HG02623 (cell line): ENCODE results near the gene ABCG2.

Experiments
- ATAC-seq: cut with Tn5 transposase; IDR thresholded peaks from one replicate; pipeline ENCODE4 v1.9.1; 2021; ENCODE audit warnings: moderate library complexity; ENCODE audit not compliant: unreplicated experiment

ABCG2 gene

DNA sequence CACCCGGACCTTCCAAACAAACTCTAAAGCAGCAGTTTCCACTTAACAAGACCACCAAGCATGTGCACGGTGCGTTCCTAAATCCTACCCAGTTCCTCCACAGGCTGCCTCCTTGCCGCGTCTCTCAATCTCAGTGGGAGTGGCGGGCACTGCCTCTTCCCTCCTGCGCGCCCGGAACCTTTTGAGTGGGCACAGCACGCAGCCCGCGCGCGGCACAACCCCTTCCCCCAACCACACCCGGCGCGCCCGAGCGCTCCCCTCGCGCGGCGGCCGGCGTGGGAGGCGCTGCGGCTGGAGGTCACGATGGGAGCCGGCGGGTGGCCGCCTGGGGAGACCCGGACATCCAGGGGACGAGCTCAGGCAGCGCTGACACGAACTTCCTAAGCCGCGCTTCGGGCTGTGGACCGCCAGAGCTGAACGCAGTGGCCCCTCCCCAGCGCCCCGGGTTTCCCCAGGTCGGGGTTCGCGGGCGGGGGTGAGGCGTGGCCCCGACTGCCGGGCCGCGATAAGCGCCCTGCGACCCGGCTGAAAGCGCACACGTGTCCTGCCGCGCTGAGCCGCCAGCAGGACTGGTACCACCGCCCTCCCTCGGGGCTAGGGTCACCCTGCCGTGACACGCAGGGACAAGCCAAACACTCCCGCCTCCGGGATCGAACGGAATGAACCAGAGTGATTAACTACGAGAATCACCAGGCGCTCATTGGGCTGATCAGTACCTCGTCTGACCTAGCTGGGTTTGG, at the start of gene ABCG2:
ABCG2 (minus strand) TSS at position 151 of the 740 bp plus-strand sequence. CDS start 18,644 bp downstream, outside the sequence.
- peak; percentile 61 for ATAC-seq

- no peak for ATAC-seq
Measured at GRCh38 chr4:88208156-88208555, 49.7 kb upstream of the ABCG2 start.

GRCh38 chr4:88207171-88207570, 48.7 kb upstream of the ABCG2 start:
- ATAC-seq = no peak

DNA sequence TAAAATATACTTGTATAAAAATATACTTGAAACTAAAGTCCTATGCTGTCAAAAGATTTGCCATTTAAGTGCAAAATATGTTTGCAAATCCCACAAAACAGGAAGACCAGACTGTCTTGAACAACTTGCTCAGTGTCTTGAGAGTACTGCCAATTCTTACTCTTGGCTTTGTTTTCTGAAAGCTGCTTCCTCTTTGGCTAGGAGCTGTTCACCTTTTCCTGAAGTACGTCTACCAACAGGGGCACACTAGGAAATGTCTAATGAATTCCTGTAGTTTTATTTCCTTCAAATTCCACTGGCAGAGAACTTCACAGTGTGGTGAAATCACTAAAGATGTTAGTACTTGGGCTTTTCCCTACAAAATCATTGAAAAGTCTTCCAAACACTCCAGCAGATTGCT, 46.4 kb upstream of the ABCG2 start:
- ATAC-seq = no peak

- no peak for ATAC-seq
Measured at GRCh38 chr4:88202443-88202842, 44.0 kb upstream of the ABCG2 start.

DNA sequence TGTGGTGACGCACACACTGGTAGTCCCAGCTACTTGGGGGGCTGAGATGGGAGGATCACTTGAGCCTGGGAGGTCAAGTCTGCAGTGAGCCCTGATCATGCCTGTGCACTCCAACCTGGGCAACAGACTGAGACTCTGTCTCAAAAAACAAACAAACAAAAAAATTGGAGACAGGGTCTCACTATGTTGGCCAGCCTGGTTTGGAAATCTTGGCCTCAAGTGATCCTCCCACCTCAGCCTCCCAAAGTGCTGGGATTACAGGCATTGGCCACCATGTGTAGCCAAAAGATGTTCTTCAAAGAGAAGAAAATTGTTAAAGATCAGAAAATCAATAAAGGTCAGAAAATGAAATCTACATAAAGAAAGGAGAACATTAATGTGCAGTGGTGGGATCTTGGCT, 41.7 kb upstream of the ABCG2 start:
- no peak for ATAC-seq

GRCh38 chr4:88196523-88197185, 38.2 kb upstream of the ABCG2 start:
- no peak for ATAC-seq

- ATAC-seq = no peak
Measured at GRCh38 chr4:88196013-88196365, 37.5 kb upstream of the ABCG2 start.

DNA sequence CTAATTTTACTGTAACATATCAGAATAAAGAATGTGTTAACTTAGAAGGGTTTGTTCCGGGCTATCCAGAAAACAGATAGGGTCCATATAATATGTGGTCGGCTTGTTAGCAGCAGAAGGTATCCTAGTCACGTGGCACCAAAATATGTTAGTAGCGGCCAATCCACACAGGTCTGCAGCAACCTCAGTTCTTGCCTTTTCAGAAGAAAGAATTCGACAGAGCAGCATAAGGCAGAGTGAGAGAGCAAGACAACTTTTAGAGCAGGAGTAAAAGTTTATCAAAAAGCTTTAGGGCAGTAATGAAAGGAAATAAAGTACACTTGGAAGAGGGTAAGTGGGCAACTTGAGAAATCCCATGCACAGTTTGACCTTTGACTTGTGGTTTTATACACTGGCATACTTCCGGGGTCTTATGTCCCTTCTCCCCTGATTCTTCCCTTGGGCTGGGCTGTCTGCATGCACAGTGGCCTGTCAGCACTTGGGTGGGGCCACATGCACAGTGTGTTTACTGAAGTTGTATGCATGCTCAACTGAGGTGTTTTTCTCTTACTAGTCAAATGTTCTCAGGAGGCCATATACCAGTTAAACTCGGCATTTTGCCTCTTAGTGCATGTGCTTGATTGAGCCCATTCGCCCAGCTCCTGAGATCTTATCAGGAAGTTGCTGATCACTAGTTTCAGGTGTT, 37.0 kb upstream of the ABCG2 start:
- ATAC-seq = no peak

DNA sequence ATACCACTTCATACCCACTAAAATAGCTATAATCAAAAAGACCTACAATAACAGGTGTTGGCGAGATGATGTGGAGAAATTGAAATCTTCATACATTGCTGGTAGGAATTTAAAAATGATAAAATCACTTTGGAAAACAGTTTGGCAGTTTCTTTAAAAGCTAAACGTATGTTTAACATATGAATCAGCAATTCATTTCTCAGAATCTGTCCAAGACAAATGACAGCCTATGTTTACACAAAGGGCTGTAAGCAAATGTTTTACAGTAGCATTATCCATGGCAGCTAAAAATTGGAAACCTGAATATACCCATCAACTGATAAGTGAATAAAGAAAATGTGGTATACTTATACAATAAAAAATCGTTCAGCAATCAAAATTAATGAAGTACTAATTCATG, 33.0 kb upstream of the ABCG2 start:
- ATAC-seq = no peak

DNA sequence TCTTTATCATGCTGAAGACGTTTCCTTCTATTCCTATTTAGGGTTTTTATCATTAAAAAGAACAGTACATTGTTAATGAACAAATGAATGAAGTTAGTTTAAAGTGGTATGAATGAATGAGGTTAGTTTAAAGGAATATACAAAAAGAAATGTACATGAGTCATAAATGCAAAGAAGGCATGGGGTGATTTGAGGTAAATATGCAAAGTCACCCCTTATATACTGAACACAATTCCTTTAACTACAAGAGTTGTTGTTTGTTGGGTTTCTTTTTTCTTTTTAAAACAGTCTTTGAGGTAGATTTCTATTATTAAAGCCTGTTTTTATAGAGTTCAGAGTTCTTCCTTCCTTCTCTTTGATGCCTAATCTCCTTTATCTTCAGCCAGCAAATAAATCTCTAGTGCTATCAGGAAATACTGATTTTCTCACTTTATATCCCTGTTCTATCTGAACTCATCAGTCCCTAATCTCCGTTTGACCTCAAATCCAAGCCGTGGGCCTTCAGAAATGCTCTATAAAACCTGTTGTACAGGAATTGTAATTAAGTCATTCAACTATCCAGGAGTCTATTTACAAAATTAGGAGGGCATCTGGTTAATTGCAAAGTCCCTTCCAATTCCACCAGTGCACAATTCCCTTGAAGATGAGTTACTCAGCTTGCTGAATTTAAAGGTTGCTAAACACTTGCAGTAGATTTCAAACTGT, 31.6 kb upstream of the ABCG2 start:
- no peak for ATAC-seq

- no peak for ATAC-seq
Measured at GRCh38 chr4:88189418-88189738, 30.9 kb upstream of the ABCG2 start.

DNA sequence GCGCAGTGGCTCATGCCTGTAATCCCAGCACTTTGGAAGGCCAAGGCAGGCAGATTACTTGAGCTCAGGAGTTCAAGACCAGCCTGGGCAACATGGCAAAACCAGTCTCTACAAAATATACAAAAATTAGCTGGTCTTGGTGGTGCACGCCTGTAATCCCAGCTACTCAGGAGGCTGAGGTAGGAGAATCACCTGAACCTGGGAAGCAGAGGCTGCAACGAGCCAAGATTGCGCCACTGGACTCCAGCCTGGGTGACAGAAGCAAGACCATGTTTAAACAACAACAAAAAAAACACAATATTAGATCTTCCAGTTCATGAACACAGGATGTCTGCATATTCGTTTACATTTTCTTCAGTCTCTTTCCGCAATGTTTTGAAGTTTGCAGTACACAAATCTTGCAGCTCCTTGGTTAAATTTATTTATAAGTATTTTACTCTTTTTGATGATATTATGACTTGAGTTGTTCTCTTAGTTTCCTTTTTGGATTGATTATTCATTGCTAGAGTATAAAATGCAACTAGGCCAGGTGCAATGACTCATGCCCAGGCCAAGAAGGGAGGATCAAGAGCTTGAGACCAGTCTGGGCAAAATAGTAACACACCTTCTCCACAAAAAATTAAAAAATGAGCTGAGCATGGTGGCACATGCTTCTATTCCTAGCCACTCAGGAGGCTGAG, 30.4 kb upstream of the ABCG2 start:
- ATAC-seq = no peak

- ATAC-seq = no peak
Measured at GRCh38 chr4:88187766-88188165, 29.3 kb upstream of the ABCG2 start.

DNA sequence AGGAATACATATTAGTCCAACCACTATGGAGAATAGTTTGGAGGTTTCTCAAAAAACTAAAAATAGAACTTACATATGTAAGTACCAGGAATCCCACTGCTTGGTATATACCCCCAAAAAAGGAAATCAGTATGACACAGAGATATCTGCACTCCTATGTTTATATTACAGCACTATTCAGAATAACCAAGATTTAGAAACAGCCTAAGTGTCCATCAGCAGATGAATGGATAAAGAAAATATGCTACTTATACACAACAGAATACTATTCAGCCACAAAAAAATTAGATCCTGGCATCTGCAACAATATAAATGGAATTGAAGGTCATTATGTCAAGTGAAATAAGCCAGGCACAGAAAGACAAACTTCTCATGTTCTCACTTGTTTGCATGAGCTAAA, 27.5 kb upstream of the ABCG2 start:
- no peak for ATAC-seq

DNA sequence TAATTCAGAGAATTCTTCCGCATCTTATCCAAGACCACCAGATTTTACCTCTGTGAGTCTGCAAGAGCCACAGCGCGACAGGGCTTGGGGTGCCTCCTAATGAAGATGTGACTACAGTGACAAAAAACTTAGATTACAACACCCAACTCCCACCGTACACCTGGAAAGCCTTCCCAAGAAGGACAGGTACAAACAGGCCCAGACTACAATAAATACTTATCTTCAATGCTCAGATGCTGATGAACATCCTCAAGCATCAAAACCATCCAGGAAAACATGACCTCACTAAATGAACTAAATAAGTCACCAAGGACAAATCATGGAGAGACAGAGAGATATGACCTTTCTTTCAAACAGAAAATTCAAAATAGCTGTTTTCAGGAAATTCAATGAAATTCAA, 20.8 kb upstream of the ABCG2 start:
- no peak for ATAC-seq

GRCh38 chr4:88178626-88179231, 20.3 kb upstream of the ABCG2 start:
- ATAC-seq = no peak

DNA sequence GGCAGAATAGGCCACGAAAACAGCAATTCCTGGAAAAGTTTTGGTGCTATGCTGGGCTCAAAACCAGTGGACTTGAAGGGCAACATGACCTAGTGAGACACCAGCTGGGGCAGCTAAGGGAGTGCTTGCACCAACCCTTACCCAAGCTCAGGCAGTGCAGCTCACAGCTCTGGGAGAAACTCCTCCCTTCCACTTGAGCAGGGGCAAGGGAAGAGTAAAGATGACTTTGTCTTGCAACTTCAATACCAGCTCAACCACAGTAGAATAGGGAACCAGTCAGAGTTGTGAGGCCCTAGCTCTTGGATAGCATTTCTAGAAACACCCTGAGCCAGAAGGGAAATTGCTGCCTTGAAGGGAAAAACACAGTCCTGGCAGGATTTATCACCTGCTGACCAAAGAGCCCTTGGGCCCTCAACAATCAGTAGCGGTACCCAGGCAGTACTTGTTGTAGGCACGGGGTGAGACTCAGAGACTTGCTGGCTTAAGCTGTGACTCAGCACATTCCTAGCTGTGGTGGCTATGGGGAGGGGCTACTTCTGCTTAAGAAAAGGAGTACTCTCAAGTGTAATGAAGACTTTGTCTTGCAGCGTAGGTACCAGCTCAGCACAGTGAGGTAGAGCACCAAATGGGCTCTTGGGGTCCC, 19.7 kb upstream of the ABCG2 start:
- no peak for ATAC-seq

DNA sequence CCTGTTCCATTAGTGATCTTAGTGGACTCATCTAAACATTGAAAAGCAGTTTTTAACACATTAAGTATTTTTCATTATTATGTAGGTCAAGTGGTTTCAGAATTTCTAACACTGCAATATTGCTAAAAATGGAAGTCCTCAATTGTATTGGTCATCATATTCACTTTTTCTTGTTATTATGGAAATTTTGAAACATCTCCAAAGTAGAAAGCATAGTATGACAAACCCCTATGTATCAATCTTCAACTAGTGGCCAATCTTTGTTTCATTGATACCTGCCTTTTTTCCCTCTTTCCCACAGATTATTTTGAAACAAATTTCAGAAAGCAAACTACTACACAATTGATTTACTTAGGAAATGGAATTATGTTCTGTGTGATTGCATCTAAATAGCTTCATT, 14.5 kb upstream of the ABCG2 start:
- ATAC-seq = no peak

GRCh38 chr4:88171206-88171605, 12.8 kb upstream of the ABCG2 start:
- ATAC-seq = no peak
